Fibroblast of villous mesenchyme (primary cell): ENCODE measurements around the gene MTRF1. TPM values are rescaled to one million over a fixed set of nuclear protein-coding genes. Genes with fewer than 3 reads are reported as not detected.

ENCODE experiments used
- DNase-seq: peaks from one replicate; pipeline ENCODE4 v3.0.0-alpha.2; 2010; ENCODE audit warnings: low read depth
- H3K4me3 ChIP-seq: 2 replicates; pipeline ENCODE4 v1.5.1; 2011; ENCODE audit warnings: low read depth, mild to moderate bottlenecking, low read length
- CTCF ChIP-seq: IDR thresholded peaks from 2 replicates; pipeline ENCODE4 v1.5.1; 2012; ENCODE audit warnings: low read depth, mild to moderate bottlenecking, low read length; ENCODE audit not compliant: insufficient read depth
- total RNA-seq: library from RNA; depleted of rRNA; stranded (reverse); fragments of >200 nt; gene quantifications from 2 replicates; pipeline ENCODE4 v1.2.3, GENCODE V29; 2012

The MTRF1 gene
- total RNA-seq, 1 donor: 16.4 TPM

- H3K4me3 ChIP-seq: no peak overlapping the region
- no peak for TF ChIP-seq CTCF
- no peak for DNase-seq
Observed at GRCh38 chr13:41241626-41242025, 21.8 kb downstream of the MTRF1 start.

- H3K4me3 ChIP-seq: no peak overlapping the region
- no peak for TF ChIP-seq CTCF
- no peak for DNase-seq
Observed at GRCh38 chr13:41236369-41236768, 27.0 kb downstream of the MTRF1 start.

- DNase-seq: no peak
- TF ChIP-seq CTCF: no peak
- no peak overlapping the region for H3K4me3 ChIP-seq
Observed at GRCh38 chr13:41232578-41233480, 30.5 kb downstream of the MTRF1 start.

- peak; percentile 27 for DNase-seq
- no peak for TF ChIP-seq CTCF
- no peak overlapping the region for H3K4me3 ChIP-seq
Observed at GRCh38 chr13:41231786-41232185, 31.6 kb downstream of the MTRF1 start.

GRCh38 chr13:41231025-41231677 is 32.2 kb downstream of the MTRF1 start:
- no peak overlapping the region for H3K4me3 ChIP-seq
- no peak for TF ChIP-seq CTCF
- DNase-seq: no peak

- DNase-seq: no peak
- H3K4me3 ChIP-seq: no peak overlapping the region
- TF ChIP-seq CTCF: no peak
Observed at GRCh38 chr13:41229356-41229755, 34.0 kb downstream of the MTRF1 start.
